DOHH2 (cell line): ENCODE measurements around the gene RAB3IL1.

Experiments
- H3F3A ChIP-seq: fragments of 200-600 bp; sonication (generic), shearing (Covaris generic); 2 replicates; pipeline ENCODE4 v1.6.0; 2016; ENCODE audit warnings: antibody characterized with exemption, mild to moderate bottlenecking; ENCODE audit not compliant: control insufficient read depth, insufficient read depth
- H3K27ac ChIP-seq: fragments of 200-600 bp; sonication (generic); 2 replicates; pipeline ENCODE4 v1.5.1; 2014; ENCODE audit warnings: low read depth, mild to moderate bottlenecking, low read length, moderate library complexity
- H3K27me3 ChIP-seq: fragments of 200-600 bp; sonication (generic); 2 replicates; pipeline ENCODE4 v1.6.1; 2014; ENCODE audit warnings: mild to moderate bottlenecking, low read length, mixed read lengths; ENCODE audit not compliant: control insufficient read depth
- H3K36me3 ChIP-seq: fragments of 200-600 bp; sonication (generic); 2 replicates; pipeline ENCODE4 v1.6.1; 2014; ENCODE audit warnings: mild to moderate bottlenecking, low read length, moderate library complexity, mixed read lengths; ENCODE audit not compliant: control insufficient read depth
- H3K4me1 ChIP-seq: fragments of 200-600 bp; sonication (generic); 2 replicates; pipeline ENCODE4 v1.6.1; 2014; ENCODE audit warnings: mild to moderate bottlenecking, low read length, mixed read lengths; ENCODE audit not compliant: control insufficient read depth
- H3K4me2 ChIP-seq: fragments of 200-600 bp; sonication (generic); 2 replicates; pipeline ENCODE4 v1.6.0; 2014; ENCODE audit warnings: mild to moderate bottlenecking, low read length, moderate library complexity
- H3K4me3 ChIP-seq: fragments of 200-600 bp; sonication (generic); 2 replicates; pipeline ENCODE4 v1.5.1; 2014; ENCODE audit warnings: mild to moderate bottlenecking, low read length, mixed read lengths
- H3K79me2 ChIP-seq: fragments of 200-600 bp; sonication (generic); 2 replicates; pipeline ENCODE4 v1.6.1; 2014; ENCODE audit warnings: mild to moderate bottlenecking, low read length, mixed read lengths; ENCODE audit not compliant: control insufficient read depth
- H3K9me2 ChIP-seq: fragments of 200-600 bp; sonication (generic); replicated peaks from 2 replicates; pipeline ENCODE4 v1.6.1; 2014; ENCODE audit warnings: mild to moderate bottlenecking, low read length, mixed read lengths; ENCODE audit not compliant: control insufficient read depth
- H3K9me3 ChIP-seq: fragments of 200-600 bp; sonication (generic); 2 replicates; pipeline ENCODE4 v1.6.1; 2014; ENCODE audit warnings: antibody characterized with exemption, low read length, mixed read lengths; ENCODE audit not compliant: control insufficient read depth, insufficient read depth
- H4K20me1 ChIP-seq: fragments of 200-600 bp; sonication (generic); 2 replicates; pipeline ENCODE4 v1.6.0; 2014; ENCODE audit warnings: low read depth, mild to moderate bottlenecking, antibody characterized with exemption, low read length, moderate library complexity; ENCODE audit not compliant: control insufficient read depth, insufficient read depth
- CTCF ChIP-seq: fragments of 200-600 bp; sonication (generic); IDR thresholded peaks from one replicate; pipeline ENCODE4 v1.5.1; 2014; ENCODE audit warnings: antibody characterized with exemption, mild to moderate bottlenecking, low read depth, low read length; ENCODE audit not compliant: poor library complexity, severe bottlenecking
- EZH2phosphoT487 ChIP-seq: fragments of 200-600 bp; sonication (generic); IDR thresholded peaks from 2 replicates; pipeline ENCODE4 v1.6.1; 2017; ENCODE audit warnings: borderline replicate concordance, mild to moderate bottlenecking, antibody characterized with exemption, low read length, moderate library complexity, mixed read lengths

Gene RAB3IL1

DNA sequence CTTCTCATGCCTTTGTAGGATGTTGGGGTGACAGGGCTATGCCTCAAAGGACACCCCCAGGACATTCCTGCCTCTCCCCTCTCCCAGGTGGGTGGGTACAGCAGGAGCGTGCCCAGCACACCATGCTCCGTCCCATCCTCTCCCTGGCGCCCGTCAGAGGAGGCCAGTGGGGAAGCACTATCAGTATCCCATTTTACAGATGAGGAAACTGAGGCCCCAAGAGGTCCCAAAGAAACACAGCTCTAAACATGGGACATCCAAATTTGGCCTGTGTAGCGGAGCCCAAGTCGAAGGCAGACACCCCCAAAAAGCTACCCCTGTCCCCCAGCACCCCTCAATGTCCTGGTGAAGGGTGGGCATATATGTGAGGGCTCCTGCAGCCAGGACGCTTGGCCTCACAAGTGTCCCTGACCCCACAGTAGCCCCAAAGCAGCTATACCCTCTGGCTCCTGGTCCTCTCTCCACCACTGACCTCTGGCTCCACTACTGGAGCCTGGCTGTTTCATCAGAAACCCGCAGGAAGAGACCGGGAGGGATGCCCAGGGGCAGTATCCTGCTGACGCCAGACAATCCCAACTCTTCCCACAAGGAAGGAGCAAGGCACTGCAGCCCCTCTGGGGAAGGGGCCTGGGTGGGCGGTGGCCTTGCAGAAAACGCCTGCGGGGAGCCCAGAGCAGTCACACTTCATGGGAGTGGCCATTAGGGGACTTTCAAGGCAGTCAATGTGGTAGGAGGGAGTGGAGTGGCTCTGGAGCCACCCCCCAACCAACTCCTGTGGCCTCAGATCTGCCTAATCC lies 31.4 kb downstream of the RAB3IL1 start:
- H3K36me3 ChIP-seq, result peaks cover 4% of the 10 kb centered on the region
- no peak overlapping the region for H3K4me3 ChIP-seq
- H3K4me1 ChIP-seq, result peaks cover 45% of the 10 kb centered on the region
- TF ChIP-seq EZH2phosphoT487 (no peak), CTCF (no peak)
- H3K27me3 ChIP-seq, result no peaks in the 10 kb centered on the region
- H3K9me2 ChIP-seq, result no peaks in the 10 kb centered on the region
- H3F3A ChIP-seq, result peaks cover 11% of the 10 kb centered on the region
- H3K79me2 ChIP-seq, result peaks cover 29% of the 10 kb centered on the region
- no peak overlapping the region for H3K4me2 ChIP-seq
- H3K9me3 ChIP-seq, result peaks cover 5% of the 10 kb centered on the region; the same call in 1 of the 2 replicates
- no peaks in the 10 kb centered on the region for H4K20me1 ChIP-seq
- no peak overlapping the region for H3K27ac ChIP-seq

GRCh38 chr11:61885166-61885778 lies 32.1 kb downstream of the RAB3IL1 start:
- peaks cover 4% of the 10 kb centered on the region for H3K36me3 ChIP-seq
- peaks cover 22% of the 10 kb centered on the region for H3K79me2 ChIP-seq
- peaks cover 5% of the 10 kb centered on the region; the same call in 1 of the 2 replicates for H3K9me3 ChIP-seq
- H3K4me2 ChIP-seq, result no peak overlapping the region
- no peaks in the 10 kb centered on the region for H3K9me2 ChIP-seq
- H3F3A ChIP-seq, result peaks cover 13% of the 10 kb centered on the region
- H3K27me3 ChIP-seq, result no peaks in the 10 kb centered on the region
- TF ChIP-seq CTCF, result no peak
- TF ChIP-seq EZH2phosphoT487, result no peak
- no peaks in the 10 kb centered on the region for H4K20me1 ChIP-seq
- no peak overlapping the region for H3K27ac ChIP-seq
- peaks cover 45% of the 10 kb centered on the region for H3K4me1 ChIP-seq
- no peak overlapping the region for H3K4me3 ChIP-seq

DNA sequence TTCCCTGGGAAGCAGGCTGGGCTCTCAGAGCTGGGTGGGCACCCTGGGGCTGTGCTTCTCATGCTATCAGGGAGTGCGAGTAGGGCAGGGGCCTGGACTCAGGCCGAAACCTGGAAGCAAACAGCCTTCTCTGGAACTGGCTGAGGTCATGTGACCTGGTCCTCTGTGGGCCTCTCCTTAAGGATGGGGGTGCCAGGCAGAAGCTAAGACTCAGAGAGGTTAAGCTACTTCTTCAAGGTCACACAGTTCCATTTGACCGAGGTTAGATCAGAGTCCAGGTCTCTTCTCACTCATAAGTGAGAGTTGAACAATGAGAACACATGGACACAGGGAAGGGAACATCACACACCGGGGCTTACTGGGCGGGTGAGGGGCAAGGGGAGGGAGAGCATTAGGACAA lies 33.4 kb downstream of the RAB3IL1 start:
- peaks cover 54% of the 10 kb centered on the region for H3K4me1 ChIP-seq
- TF ChIP-seq CTCF (no peak), EZH2phosphoT487 (no peak)
- no peak overlapping the region for H3K4me3 ChIP-seq
- H3K79me2 ChIP-seq, result peaks cover 30% of the 10 kb centered on the region
- no peak overlapping the region for H3K27ac ChIP-seq
- peaks cover 15% of the 10 kb centered on the region for H3F3A ChIP-seq
- no peak overlapping the region for H3K4me2 ChIP-seq
- no peaks in the 10 kb centered on the region for H3K27me3 ChIP-seq
- no peaks in the 10 kb centered on the region for H3K9me2 ChIP-seq
- H3K9me3 ChIP-seq, result peaks cover 5% of the 10 kb centered on the region; the same call in 1 of the 2 replicates
- peaks cover 14% of the 10 kb centered on the region for H3K36me3 ChIP-seq
- no peaks in the 10 kb centered on the region for H4K20me1 ChIP-seq
